Epithelial cell of prostate (primary cell): Measurements from ENCODE around the gene PRR19.
"Not testable (repeated sequence)": the region's sequence is repeated elsewhere in the genome, so short reads cannot be mapped to it uniquely, and the experiment has no call there.

ENCODE experiments used
- DNase-seq: peaks from one replicate; pipeline ENCODE4 v3.0.0-alpha.2; 2011; ENCODE audit warnings: low read depth, low spot score
- H3K27ac ChIP-seq: fragments of 450-650 bp; 2 replicates; pipeline ENCODE4 v1.5.1; 2017; ENCODE audit warnings: mild to moderate bottlenecking

Gene PRR19

DNA sequence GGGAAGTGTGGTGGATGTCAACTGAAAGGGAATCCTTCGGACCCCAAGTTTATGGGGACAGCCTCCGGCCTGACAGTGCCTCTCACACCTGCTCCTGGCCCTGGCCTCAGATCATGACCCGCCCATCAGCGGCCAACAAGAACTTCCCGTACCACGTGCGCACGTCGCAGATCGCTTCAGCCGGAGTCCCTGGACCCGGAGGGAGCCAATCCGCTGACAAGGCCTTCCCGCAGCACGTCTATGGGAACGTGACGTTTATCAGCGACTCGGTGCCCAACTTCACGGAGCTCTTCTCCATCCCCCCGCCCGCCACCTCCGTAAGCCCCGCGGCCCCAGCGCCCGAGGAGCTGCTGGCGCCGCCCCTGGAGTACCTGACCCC lies 21.5 kb downstream of the PRR19 start:
- no peak for DNase-seq
- H3K27ac ChIP-seq = no peak overlapping the region

DNA sequence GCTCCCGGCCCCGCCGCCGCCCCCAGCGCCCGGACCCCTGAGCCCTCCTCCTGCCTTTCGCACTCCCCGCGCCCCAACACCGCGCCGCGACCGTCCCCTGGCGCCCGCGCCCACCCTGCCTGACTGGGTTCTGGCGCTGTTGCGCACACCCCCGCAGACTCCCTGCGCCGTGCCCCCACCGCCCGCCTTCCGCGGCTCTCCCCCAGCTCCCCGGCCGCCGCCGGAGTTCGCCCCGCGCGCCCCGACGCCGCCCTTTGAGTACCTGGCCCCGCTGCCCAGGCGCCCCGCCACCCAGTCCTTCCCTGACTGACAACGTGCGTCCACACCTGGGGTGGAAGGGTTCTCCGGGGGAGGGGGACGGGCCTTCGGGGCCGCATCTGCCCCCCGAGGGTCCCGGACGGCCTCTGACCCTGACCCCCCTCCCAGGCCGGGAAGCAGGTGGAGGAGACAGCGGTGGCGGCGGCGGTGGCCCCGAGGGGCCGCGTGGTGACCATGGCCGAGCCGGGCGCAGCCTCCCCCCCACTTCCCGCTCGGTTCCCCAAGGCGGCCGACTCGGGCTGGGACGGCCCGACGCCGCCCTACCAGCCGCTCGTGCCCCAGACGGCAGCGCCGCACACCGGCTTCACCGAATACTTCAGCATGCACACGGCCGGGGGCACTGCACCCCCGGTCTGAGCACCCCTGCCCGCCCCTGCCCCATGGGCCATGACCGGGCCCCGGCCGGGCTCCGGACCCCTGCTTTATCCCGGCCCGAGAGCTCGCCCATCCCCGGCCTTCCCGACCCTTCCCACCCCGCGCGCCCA lies 22.1 kb downstream of the PRR19 start:
- no peak for DNase-seq
- H3K27ac ChIP-seq = no peak overlapping the region

DNA sequence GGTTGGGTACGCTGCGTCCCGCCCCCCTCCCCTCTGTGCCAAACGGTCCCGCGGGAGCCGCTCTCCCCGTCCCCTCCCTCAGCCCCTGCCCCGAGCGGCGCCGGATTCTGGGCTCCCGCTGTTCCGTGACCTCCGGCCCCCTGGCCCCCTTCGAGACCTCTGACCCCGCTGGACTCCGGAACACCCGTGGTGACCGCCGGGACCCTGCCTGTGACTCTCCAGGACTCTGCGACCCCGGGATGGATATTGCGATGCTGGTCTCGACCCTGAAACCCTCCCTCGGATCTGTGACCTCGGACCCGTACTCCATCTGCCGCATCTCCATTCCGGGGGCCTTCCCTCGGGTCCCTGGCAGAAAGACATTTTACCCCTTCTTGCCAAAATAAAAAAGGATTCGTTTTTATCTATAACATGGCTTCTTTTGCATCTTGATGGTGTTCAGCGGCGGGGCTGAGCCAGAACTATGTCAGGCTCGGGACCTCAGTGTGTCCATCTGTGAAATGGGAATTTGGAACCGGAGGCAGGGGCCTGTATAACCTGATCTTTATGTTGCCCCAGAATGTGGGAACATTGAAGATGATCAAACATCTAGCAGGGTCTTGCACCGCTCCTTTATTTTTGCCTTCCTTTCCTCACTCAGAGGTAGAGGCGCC lies 22.8 kb downstream of the PRR19 start:
- no peak for DNase-seq
- H3K27ac ChIP-seq = no peak overlapping the region

DNA sequence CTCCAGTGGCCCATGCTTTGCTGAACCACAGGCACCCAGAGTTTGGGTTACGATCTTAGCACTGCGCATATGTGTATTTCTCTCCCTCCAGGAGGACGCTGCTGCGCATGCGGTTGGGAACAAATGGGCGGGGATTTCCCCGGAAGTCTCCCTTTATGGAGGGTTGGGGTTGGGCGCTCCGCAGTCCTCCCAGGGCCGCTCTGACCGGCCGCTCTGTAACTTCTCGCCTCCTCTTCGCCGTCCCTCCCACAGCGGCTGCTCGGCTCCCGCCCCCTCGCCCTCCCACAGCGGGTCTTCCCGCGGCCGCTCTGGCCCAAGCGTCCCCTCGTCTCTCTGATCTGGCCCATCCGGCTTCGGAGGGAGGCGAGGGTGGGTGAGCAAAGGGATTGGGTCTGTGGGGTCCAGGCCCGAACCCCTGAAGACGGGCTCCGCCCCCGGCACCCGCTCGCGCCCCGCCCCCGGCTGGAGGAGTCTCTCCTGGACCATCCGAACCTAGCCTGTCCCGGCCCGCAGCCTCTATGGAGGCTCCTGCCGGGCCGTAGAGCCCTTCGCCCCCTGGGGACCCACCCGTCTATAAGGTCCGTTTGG lies 23.5 kb downstream of the PRR19 start, which contains the start of gene MEGF8:
TSS of gene MEGF8 (plus strand) at position 328 of the 588 bp plus-strand sequence. CDS start 609 bp downstream, outside the sequence.
- DNase-seq = peak; percentile 87
- H3K27ac ChIP-seq = peak within 1 kb of the TSS; percentile 30

DNA sequence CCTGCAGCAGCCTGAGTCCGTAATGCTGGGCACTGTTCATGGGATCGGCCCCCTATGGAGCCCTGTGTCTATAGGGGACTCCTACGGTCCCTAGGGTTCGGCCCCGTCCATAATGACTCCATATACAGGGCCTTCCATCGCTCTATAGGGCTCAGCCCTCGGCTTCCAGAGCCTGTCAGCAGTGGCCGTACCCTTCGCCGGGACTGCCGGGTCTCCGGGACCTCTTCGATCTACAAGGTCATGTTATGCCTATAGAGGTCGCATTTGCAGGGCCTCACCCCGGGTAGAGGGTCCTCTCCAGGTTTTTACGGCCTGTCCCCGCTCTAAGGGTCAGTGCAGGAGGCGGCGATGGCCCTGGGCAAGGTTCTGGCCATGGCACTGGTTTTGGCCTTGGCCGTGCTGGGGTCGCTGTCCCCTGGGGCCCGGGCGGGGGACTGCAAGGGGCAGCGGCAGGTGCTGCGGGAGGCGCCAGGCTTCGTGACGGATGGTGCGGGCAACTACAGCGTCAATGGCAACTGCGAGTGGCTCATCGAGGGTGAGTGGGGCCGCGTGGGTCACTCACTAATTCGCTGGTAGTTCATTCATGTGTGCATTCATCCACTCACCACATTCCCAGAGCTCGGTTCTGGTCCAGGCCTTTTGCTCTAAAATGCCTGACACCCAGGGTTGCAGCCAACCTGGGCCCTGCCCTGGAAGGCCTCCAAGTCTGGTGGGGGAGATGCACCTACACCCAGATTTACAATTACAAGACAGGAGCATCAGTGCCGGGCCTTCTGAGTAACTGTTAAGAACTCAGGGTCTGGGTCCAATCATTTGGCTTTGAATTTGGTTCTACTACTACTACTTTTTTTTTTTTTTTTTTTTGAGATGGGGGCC lies 24.2 kb downstream of the PRR19 start:
- peak overlapping the region; percentile 30 for H3K27ac ChIP-seq
- DNase-seq = no peak

DNA sequence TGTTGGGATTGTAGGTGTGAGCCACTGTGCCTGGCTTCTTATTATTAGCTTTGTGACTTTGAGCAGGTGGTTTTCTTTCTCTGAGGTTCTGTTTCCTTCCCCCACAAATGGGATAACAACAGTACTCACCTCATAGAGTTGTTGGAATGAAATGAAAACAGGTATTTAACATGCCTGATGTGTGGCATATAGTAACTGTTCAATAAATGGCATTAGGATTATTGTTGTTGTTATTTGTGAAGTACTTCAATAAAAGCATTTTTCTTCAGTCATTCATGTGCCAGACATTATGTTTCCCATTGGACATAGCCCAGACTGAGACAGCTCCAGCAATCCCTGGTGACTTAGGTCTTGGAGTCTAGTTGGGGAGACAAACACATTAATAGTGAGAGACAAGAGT lies 25.0 kb downstream of the PRR19 start:
- no peak for DNase-seq
- no peak overlapping the region for H3K27ac ChIP-seq

DNA sequence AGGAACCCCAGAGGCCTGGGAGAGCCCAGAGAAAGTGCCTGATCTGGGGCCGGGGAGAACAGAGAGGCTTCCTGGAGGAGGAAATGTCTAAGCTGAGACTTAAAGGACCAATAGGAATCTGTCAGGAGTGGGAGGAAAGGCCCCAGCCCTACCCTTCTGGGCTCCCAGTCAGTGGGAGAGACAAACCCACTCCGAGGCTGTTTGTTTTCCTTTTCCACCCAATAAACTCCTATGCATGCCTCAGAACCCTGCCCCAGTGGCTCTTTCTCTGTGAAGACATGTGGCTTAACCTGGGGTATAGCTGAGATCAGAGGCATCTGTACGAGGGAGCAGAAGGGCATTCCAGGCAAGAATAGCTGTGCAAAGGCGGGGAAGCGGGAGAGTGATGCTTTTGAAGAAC lies 25.4 kb downstream of the PRR19 start:
- no peak for DNase-seq
- H3K27ac ChIP-seq = no peak overlapping the region

DNA sequence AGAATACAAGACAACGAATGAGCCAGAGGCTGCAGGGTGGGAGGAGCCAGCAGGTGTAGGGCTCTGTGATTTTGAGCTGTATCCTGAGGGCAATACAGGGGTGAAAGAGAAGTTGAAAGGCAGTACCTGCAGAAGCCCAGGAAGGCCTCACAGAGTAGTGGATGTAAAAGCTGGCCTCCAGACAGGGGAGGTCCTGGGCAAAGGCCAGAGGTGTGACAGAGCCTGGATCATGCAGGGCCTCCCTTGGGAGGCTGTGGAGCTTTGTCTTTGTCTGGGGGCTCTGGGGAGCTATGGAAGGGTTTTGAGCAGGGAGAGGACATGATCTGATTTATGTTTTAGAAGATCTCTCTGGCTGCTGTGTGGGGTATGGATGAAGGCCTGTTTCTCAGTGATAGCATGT lies 26.2 kb downstream of the PRR19 start:
- no peak for DNase-seq
- no peak overlapping the region for H3K27ac ChIP-seq

DNA sequence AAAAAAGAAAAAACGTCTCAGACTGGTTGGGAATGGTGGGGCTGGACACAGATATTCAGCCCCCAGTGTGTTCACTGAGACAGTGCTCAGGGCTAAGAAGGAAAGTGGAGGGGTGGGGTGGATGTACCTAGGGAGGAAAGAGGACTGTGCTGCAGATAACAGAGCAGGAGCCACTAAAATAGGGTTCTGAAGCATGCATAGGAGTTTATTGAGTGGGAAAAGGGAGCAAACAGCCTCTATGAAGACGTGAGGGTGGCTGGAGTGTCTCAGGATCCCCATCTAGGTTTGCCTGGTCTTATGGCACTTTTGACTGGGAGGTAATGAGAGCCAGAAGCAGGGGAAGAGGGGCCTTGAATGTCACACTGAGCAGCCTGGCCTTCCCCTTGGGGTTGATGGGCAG lies 26.9 kb downstream of the PRR19 start:
- no peak overlapping the region for H3K27ac ChIP-seq
- no peak for DNase-seq

DNA sequence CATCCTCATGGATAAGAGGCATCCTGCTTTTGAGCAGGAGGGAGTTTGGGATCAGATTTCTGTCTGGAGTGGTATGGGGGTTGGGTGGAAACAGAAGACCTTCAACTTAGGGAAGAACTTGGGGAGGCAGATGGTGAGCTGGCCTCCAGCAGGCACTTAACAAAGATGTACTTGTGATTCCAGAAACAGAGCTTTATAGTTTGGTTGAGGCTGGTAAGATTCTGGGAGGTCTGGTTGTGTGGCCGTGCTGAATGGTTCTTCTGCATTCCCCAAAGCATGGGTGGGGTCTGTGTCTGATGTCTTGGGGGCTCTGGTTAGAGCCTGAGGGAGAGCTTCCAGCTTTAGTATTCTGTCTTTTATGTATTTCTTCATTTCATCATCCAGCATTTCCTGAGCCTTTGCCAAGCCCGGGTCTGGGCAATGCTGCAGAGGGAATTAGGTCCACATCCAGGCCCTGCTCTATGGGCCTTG lies 28.3 kb downstream of the PRR19 start:
- no peak for DNase-seq
- no peak overlapping the region for H3K27ac ChIP-seq

DNA sequence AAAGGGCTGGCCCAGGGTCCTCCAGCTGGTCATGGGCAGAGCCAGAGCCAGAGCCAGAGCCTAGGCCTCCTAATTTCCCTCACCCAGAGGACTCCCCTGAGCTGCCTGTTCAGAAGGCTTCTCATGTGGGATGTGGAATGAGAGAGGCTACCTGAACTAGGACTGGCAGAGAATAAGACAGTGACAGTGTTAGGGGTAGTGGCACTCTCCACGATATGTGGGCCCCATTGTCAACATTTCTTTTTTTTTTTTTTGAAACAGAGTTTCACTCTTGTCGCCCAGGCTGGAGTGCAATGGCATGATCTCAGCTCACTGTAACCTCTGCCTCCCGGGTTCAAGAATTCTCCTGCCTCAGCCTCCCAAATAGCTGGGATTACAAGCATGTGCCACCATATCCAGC lies 29.4 kb downstream of the PRR19 start:
- not testable (repeated sequence) for H3K27ac ChIP-seq, DNase-seq

DNA sequence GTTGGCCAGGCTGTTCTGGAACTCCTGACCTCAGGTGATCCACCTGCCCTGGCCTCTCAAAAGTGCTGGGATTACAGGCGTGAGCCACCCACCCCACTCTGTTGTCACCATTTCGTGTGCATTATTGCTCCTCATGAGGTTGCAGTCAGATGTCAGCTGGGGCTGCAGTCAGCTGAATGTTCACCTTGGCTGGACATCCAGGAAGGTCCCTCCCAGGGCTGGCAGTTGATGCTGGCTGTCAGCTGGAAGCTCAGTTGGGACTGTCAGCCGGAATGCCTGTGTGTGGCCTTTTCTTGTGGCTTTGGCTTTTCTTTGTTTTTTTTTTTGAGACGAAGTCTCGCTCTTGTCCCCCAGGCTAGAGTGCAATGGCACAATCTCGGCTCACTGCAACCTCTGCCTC lies 30.1 kb downstream of the PRR19 start:
- no peak for DNase-seq

DNA sequence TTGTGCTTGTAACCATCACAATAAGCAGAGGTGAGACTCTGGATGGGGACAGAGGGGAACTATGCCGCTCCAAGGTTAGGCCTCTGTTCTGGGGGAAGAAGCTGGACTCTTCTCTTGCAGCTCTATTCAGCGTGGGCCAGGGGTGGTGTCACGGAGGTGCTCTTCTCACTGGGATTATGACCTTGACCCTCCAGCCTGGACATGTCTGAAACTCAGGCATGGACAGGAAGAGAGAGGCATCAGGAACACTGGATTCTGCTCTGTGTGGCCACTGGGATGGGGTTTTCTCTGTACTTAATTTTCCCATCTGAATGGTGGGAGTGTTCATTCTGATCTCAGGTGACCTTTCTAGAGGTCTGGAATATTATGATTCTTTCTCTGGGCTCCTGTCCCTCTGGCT lies 31.1 kb downstream of the PRR19 start:
- no peak overlapping the region for H3K27ac ChIP-seq
- DNase-seq = no peak

More for the DNA sequence above, 30.1 kb downstream of the PRR19 start:
- H3K27ac ChIP-seq = no peak overlapping the region

DNA sequence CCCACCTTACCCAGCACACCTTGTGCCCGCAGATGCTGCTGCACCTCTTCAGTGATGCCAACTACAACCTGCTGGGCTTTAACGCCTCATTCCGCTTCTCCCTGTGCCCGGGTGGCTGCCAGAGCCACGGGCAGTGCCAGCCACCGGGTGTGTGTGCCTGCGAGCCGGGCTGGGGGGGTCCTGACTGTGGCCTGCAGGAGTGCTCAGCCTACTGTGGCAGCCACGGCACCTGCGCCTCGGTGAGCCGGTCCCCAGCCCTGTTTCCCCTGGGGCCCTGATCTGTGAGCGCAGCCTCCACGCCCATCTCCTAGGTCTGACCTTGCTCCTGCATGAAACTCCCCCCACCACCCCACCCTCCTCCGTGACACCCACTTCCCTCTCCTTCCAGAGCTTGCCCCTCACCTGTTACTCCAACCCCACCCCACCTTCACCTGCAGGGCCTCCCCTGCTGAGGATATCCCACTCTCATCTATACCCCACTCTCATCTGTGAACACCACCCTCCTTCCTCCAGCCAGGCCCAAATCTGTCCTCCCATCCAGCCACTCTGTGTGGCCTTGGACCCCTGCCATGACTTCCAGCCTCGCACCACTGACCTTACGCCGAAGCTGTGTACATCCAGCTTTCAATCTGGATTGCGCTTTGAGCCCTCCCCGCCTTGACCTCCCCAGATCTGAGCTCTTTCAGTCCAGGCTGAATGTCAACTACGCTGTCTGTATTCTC lies 32.2 kb downstream of the PRR19 start:
- H3K27ac ChIP-seq = no peak overlapping the region

DNA sequence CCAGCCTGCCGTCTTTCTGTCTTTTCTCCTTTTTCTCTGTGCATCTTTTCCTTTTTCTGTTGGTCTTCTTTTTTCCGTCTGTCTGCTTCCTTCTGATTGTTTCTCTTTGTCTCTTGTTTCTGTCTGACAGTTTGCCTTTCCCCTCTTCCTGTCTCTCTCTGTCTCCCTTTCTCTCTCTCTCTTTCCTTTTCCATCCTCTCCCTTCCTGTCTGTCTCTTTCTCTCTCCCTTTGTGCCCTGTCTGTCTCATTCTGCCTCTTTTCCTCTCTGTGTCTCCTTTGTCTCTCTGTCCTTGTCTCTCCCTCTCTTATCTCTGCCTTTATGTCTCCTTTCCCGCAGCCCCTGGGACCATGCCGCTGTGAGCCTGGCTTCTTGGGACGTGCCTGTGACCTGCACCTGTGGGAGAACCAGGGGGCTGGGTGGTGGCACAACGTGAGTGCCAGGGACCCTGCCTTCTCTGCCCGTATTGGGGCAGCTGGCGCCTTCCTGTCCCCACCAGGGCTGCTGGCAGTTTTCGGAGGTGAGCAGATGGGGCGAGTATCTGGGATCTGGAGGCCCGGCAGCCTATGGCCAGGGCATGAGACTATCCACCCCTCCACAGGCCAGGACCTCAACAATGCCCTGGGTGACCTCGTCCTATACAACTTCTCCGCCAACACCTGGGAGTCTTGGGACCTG lies 32.9 kb downstream of the PRR19 start:
- no peak for DNase-seq
- no peak overlapping the region for H3K27ac ChIP-seq

More for the DNA sequence above, 32.2 kb downstream of the PRR19 start:
- no peak for DNase-seq

DNA sequence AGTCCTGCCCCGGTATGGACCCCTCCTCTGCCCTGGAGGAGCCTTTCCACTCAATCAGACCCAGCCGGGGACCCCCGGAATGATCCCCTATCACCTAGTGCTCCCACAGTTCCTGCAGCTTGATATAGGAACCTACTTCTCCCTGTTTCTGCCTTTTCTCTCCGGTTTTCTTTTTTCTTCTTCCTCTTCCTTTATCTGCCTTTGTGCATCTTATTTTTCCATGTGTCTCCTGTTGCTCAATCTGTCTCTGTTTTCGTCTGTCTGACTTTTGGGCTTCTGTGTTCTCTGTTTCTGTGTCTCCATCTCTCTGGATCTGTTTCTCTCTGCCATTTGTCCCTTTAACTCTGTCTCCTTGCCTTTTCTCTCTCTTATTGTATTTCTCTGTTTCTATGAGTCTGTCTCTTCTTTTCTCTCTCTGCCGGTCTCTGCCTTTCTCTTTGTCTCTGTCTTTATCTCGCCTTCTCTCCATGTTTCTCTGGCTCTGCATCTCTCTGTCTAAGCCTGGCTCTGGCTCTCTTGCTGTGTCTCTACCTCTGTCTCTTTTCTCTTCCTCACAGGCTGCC lies 33.5 kb downstream of the PRR19 start:
- no peak for DNase-seq
- H3K27ac ChIP-seq = no peak overlapping the region

DNA sequence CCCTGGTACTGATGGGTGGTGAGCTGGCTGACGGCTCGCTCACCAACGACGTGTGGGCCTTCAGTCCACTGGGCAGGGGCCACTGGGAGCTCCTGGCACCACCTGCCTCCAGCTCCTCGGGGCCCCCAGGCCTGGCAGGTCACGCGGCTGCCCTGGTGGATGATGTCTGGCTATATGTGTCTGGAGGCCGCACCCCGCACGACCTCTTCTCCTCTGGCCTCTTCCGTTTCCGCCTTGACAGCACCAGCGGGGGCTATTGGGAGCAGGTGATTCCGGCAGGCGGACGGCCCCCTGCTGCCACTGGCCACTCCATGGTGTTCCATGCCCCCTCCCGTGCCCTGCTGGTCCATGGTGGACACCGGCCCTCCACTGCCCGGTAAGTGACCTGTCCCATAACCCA lies 34.0 kb downstream of the PRR19 start:
- H3K27ac ChIP-seq = no peak overlapping the region
- DNase-seq = no peak

DNA sequence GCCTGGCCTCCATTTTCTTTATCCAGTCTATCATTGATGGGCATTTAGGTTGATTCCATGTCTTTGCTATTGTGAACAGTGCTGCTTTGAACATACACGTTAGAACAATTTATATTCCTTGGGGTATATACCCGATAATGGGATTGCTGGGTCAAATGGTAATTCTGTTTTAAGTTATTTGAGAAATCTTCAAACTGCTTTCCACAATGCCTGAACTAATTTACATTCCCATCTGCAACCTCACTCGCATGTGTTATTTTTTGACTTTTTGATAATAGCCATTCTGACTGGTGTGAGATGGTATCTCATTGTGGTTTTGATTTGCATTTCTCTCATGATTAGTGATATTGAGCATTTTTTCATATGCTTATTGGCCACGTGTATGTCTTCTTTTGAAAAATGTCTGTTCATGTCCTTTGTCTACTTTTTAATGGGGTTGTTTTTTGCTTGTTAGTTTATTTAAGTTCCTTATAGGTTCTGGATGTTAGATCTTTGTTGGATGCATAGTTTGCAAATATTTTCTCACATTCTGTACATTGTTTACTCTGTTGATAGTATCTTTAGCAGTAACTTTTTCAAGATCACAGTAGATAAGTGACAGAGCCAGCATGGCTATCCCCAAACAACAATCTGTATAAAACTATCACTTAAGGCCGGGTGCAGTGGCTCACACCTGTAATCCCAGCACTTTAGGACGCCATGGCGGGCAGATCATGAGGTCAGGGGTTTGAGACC lies 37.4 kb downstream of the PRR19 start:
- H3K27ac ChIP-seq, DNase-seq: not testable (repeated sequence)
